ENCODE data around the gene ANKRD2.
"Not testable (repeated sequence)": the region's sequence is repeated elsewhere in the genome, so short reads cannot be mapped to it uniquely, and the experiment has no call there.

The ANKRD2 gene

GRCh38 chr10:97574374-97575126 lies 2.0 kb downstream of the ANKRD2 start:
- Histone ChIP-seq H3K4me1 (ENCODE audit: control insufficient read depth in 1 of 2, insufficient read depth in 1 of 2, low read depth in 1 of 2, low read length in 1 of 2) (no peaks in the 10 kb centered on the region), H3K4me3 (ENCODE audit: low read depth in 1 of 2, low read length in 1 of 2) (no peak overlapping the region), H3K27ac (no peak overlapping the region), H3K27me3 (peaks cover 15% of the 10 kb centered on the region), H3K9me3 (no peaks in the 10 kb centered on the region), H3K36me3 (peaks cover 31% of the 10 kb centered on the region)
- TF ChIP-seq CTCF (IDR thresholded peaks at IDR 0.05) = no peak

- no peak overlapping the region for H3K4me3 ChIP-seq (ENCODE audit: low read depth in 1 of 2, low read length in 1 of 2)
- H3K36me3 ChIP-seq = peaks cover 25% of the 10 kb centered on the region
- peaks cover 15% of the 10 kb centered on the region for H3K27me3 ChIP-seq
- H3K9me3 ChIP-seq = no peaks in the 10 kb centered on the region
- TF ChIP-seq CTCF (IDR thresholded peaks at IDR 0.05) = no peak
- no peak overlapping the region for H3K27ac ChIP-seq
- no peaks in the 10 kb centered on the region for H3K4me1 ChIP-seq (ENCODE audit: control insufficient read depth in 1 of 2, insufficient read depth in 1 of 2, low read depth in 1 of 2, low read length in 1 of 2)
Observed at GRCh38 chr10:97575127-97575668, 2.6 kb downstream of the ANKRD2 start.

- Histone ChIP-seq H3K27me3 (peaks cover 15% of the 10 kb centered on the region), H3K36me3 (peaks cover 12% of the 10 kb centered on the region)
- not testable (repeated sequence) for H3K4me1 ChIP-seq (ENCODE audit: control insufficient read depth in 1 of 2, insufficient read depth in 1 of 2, low read depth in 1 of 2, low read length in 1 of 2); H3K9me3 ChIP-seq; H3K27ac ChIP-seq; H3K4me3 ChIP-seq (ENCODE audit: low read depth in 1 of 2, low read length in 1 of 2)
Observed at GRCh38 chr10:97576487-97576886, 3.9 kb downstream of the ANKRD2 start.

- Histone ChIP-seq H3K36me3 (no peaks in the 10 kb centered on the region), H3K27ac (no peak overlapping the region), H3K27me3 (peaks cover 15% of the 10 kb centered on the region), H3K4me1 (ENCODE audit: control insufficient read depth in 1 of 2, insufficient read depth in 1 of 2, low read depth in 1 of 2, low read length in 1 of 2) (no peaks in the 10 kb centered on the region), H3K4me3 (ENCODE audit: low read depth in 1 of 2, low read length in 1 of 2) (no peak overlapping the region), H3K9me3 (no peaks in the 10 kb centered on the region)
- TF ChIP-seq CTCF (IDR thresholded peaks at IDR 0.05) = no peak
Observed at GRCh38 chr10:97577701-97578100, 5.1 kb downstream of the ANKRD2 start.

GRCh38 chr10:97578171-97578844 lies 5.7 kb downstream of the ANKRD2 start:
- Histone ChIP-seq H3K27ac (no peak overlapping the region), H3K4me3 (ENCODE audit: low read depth in 1 of 2, low read length in 1 of 2) (no peak overlapping the region)
- no peak for TF ChIP-seq CTCF (IDR thresholded peaks at IDR 0.05)

More at GRCh38 chr10:97578171-97578844, 5.7 kb downstream of the ANKRD2 start:
- H3K9me3 ChIP-seq = no peaks in the 10 kb centered on the region
- no peaks in the 10 kb centered on the region for H3K36me3 ChIP-seq
- H3K4me1 ChIP-seq (ENCODE audit: control insufficient read depth in 1 of 2, insufficient read depth in 1 of 2, low read depth in 1 of 2, low read length in 1 of 2) = no peaks in the 10 kb centered on the region
- peaks cover 15% of the 10 kb centered on the region for H3K27me3 ChIP-seq

Measured in neutrophil (primary cell).